Chondrocyte (in vitro differentiated cells): ENCODE results near the gene TSR3. TPM values are rescaled to one million over a fixed set of nuclear protein-coding genes. Genes with fewer than 3 reads are reported as not detected.

Experiments
- DNase-seq: peaks from one replicate; pipeline ENCODE4 v3.0.0; 2021; ENCODE audit warnings: mixed read lengths, low spot score
- H3K27ac Mint-ChIP-seq: one replicate; pipeline ENCODE4 v1.8.0; 2021; ENCODE audit warnings: mild to moderate bottlenecking, moderate library complexity, mixed read lengths; ENCODE audit not compliant: unreplicated experiment
- H3K27me3 Mint-ChIP-seq: 2 replicates; pipeline ENCODE4 v1.8.0; 2021; ENCODE audit warnings: low read depth, mixed read lengths
- H3K36me3 Mint-ChIP-seq: 2 replicates; pipeline ENCODE4 v1.8.0; 2021; ENCODE audit warnings: low read depth, mixed read lengths
- H3K4me1 Mint-ChIP-seq: 2 replicates; pipeline ENCODE4 v1.8.0; 2021; ENCODE audit warnings: low read depth, mild to moderate bottlenecking, mixed read lengths
- H3K4me3 Mint-ChIP-seq: one replicate; pipeline ENCODE4 v1.8.0; 2021; ENCODE audit warnings: mild to moderate bottlenecking, moderate library complexity, mixed read lengths; ENCODE audit not compliant: unreplicated experiment
- H3K9me3 Mint-ChIP-seq: 2 replicates; pipeline ENCODE4 v1.8.0; 2021; ENCODE audit warnings: low read depth, mixed read lengths
- total RNA-seq: library from RNA; stranded (reverse); gene quantifications from 3 replicates; pipeline ENCODE4 v1.2.1, GENCODE V29; 2021
- TF ChIP-seq, protein P1 (sequence below): fragments of 200-600 bp; sonication (generic); IDR thresholded peaks from 2 replicates; pipeline ENCODE4 v1.5.0; 2021; ENCODE audit warnings: antibody characterized with exemption, mild to moderate bottlenecking, moderate library complexity

TSR3 gene
- total RNA-seq, 1 donor from 2014 or later = 56.0 TPM

DNA sequence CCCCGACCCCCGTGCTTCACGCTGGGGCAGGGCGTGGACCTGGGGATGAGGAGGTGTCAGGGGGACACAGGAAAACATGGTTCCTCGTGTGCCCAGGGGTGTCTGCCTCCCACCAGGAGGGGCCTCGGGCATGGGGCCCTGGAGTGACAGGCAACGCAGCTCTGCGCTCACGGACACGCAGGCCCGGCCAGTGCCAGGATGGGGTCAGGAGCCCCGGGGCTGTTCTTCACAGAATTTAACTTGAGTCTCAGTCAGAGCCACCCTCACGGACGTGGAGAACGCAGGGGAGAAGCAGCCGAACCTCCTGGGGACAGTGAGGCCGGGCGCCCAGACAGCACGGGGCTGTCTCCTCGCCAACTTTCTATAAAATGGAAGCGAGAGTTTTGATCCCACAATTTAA, 46.1 kb upstream of the TSR3 start:
- Mint-ChIP-seq H3K4me3 (no peak overlapping the region), H3K27ac (no peak overlapping the region), H3K4me1 (no peaks in the 10 kb centered on the region), H3K36me3 (peaks cover 6% of the 10 kb centered on the region), H3K27me3 (no peaks in the 10 kb centered on the region), H3K9me3 (no peaks in the 10 kb centered on the region)
- DNase-seq = no peak
- TF ChIP-seq, protein P1, sequence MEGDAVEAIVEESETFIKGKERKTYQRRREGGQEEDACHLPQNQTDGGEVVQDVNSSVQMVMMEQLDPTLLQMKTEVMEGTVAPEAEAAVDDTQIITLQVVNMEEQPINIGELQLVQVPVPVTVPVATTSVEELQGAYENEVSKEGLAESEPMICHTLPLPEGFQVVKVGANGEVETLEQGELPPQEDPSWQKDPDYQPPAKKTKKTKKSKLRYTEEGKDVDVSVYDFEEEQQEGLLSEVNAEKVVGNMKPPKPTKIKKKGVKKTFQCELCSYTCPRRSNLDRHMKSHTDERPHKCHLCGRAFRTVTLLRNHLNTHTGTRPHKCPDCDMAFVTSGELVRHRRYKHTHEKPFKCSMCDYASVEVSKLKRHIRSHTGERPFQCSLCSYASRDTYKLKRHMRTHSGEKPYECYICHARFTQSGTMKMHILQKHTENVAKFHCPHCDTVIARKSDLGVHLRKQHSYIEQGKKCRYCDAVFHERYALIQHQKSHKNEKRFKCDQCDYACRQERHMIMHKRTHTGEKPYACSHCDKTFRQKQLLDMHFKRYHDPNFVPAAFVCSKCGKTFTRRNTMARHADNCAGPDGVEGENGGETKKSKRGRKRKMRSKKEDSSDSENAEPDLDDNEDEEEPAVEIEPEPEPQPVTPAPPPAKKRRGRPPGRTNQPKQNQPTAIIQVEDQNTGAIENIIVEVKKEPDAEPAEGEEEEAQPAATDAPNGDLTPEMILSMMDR = no peak

DNA sequence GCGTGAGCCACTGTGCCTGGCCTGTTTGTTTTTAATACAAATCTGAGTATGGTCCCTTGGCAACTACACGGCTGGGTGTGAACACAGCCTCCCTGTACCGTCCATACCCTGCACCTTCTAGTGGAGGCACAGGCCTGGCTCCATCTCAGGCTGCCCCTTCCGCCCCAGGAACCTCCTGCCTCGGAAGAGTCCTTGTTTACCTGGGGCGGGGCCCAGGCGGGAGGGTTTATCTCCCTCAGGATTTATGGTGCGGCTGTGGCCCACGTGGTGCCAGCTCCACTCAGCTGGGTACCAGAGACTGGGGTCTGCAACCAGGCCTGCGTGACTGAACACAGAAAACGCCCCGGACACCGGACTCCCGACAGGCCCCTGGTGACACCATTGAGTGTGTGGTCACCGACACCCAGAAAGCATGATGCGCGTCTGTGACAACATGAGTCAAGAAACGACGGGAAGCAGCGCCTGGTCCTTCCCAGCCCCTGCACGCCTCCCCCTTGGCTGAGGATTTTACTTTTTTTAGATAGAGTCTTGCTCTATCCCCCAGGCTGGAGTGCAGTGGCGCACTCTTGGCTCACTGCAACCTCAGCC, 43.9 kb upstream of the TSR3 start:
- Mint-ChIP-seq H3K27me3 (no peaks in the 10 kb centered on the region), H3K36me3 (peaks cover 4% of the 10 kb centered on the region), H3K4me3 (no peak overlapping the region), H3K27ac (no peak overlapping the region), H3K9me3 (no peaks in the 10 kb centered on the region), H3K4me1 (no peaks in the 10 kb centered on the region)
- TF ChIP-seq, protein P1 = no peak
- DNase-seq = no peak

DNA sequence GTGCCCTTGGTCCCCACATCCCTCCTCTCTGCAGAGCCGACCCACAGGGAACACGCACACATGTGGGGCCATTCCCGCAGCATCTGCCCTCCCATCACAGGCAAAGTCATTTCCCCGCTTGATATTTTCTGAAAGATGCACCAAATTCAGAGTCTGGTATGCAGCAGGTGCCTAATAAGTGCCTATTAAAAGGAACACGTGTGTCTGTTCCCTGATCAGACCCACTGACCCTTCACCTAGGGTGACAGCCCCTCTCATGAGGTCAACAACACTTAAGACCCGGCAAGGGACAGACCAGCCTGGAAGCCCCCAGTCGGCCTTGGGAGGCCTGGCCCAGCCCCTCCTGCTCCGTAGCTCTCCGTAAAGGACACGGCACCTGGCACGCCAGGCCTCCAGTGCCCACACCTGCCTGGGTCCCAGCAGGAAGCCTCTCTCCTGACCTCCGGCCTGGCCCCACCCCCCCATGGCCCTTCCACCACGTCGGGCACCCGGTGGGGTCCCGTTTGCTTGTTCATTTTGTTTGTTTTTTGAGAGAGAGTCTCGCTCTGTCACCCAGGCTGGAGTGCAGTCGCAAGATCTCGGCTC, 42.8 kb upstream of the TSR3 start:
- Mint-ChIP-seq H3K4me1 (no peaks in the 10 kb centered on the region), H3K36me3 (peaks cover 7% of the 10 kb centered on the region), H3K27me3 (no peaks in the 10 kb centered on the region), H3K27ac (no peak overlapping the region), H3K4me3 (no peak overlapping the region), H3K9me3 (no peaks in the 10 kb centered on the region)
- DNase-seq = no peak
- TF ChIP-seq, protein P1 = no peak

DNA sequence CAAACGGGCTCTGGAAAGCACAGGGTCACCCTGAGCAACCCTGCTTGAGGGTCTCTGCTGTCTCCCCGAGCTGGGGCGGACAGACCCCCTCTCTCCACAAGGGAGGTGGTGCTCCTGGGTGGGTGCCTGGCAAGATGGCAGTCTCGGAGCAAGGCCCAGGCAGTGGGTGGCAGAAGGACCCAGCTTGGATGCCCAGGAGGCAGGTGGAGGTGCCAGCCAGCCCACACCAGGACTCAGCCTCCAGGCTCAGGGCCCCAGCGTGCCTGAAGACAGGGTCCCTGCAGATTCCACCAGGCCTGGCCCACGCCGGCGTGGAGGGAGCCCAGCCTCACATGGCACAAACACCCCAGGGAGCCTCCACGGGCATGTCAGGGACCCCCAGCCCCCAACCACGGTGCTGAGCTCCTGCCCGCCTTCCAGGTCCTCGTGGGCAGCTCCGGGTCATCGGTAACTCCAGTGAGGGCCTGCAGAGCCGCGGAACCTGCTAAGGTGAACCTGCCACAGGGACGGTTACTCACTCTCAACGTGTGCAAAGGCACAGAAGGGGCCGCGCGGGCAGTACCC, 42.0 kb upstream of the TSR3 start:
- no peak for DNase-seq
- Mint-ChIP-seq H3K9me3 (no peaks in the 10 kb centered on the region), H3K4me1 (no peaks in the 10 kb centered on the region), H3K27ac (no peak overlapping the region), H3K27me3 (no peaks in the 10 kb centered on the region), H3K36me3 (peaks cover 7% of the 10 kb centered on the region), H3K4me3 (no peak overlapping the region)
- TF ChIP-seq, protein P1 = no peak

DNA sequence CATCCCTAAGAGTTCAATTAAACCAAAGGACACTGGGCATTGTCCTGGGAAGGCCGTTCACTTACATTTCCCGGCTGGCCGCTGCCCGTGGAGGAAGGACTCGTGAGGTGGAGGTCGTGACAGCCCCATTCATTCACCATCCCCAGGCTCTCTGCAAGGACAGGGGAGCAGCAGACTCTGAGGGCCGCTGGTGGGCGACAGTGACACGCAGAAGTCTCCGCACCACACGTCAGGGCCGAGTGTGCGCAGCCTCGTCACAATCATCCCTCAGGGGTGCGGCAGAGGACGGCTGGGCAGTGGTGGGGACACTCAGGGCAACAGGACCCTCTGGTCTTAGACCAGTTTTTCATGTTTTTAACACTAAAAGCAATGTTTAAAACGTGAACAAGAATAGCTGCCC, 41.1 kb upstream of the TSR3 start:
- Mint-ChIP-seq H3K36me3 (peaks cover 5% of the 10 kb centered on the region), H3K9me3 (no peaks in the 10 kb centered on the region), H3K27ac (no peak overlapping the region), H3K4me1 (no peaks in the 10 kb centered on the region), H3K4me3 (no peak overlapping the region), H3K27me3 (no peaks in the 10 kb centered on the region)
- DNase-seq = no peak
- TF ChIP-seq, protein P1 = no peak
